ENCODE measurements around the gene FATE1. TPM values are rescaled to one million over a fixed set of nuclear protein-coding genes. Genes with fewer than 3 reads are reported as not detected.

Gene FATE1
- total RNA-seq, 1 experiment from 2014 or later, result 0.49 TPM

DNA sequence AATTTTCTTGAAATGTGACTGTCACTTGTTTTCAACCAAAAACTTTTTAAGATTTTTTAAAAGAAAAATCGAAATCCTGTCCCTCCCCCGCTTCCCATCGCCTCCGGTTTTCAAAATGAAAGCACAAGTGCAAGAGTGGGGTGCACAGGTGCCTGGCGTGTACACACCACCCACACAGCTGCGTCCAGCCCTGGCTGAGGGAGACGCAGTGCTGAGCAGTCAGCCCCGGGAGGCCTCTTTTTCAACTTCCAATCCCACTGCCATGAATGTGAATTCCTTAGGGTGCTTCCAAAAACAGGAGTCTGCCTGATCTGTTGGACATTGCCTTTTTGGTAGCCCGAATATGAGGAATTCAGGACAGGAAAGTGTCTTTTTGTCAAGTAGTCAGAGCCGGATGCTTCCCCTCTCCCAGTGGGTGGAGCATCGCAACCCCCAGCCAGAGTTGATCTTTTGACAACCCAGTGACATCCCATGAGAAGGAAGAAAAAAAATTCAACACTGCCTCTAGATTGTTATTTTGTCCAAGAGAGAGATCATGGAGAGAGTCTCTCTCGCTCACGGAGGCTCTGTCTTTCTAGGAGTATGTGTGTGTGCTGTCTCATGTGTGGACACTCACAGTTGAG is 11.7 kb upstream of the FATE1 start:
- DNase-seq (ENCODE audit: low read depth), result no peak

GRCh38 chrX:151708821-151709220 is 7.0 kb upstream of the FATE1 start:
- no peak for DNase-seq (ENCODE audit: low read depth)

DNA sequence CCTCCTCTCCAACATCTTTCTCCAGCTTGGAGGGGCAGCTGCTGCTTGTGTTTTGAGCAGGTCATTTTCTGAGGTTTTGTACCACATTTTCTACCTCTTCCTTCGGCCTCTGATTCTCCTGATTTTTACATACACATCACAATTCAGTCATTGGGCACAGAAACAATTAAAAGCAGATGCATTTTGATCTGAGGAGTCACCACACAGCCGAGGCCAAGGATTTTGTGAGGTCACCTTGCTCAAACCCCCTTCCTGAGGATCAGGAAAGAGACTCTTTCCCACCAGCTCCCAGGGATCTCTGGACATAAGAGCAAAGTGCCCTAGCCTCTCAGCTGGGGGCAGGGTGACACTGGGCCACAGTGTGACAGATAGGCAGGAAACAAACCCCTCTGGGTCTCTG is 5.4 kb upstream of the FATE1 start:
- no peak for DNase-seq (ENCODE audit: low read depth)

- no peak for DNase-seq (ENCODE audit: low read depth)
Observed at GRCh38 chrX:151711154-151711553, 4.7 kb upstream of the FATE1 start.

- DNase-seq (ENCODE audit: low read depth), result no peak
Observed at GRCh38 chrX:151711787-151712186, 4.0 kb upstream of the FATE1 start.

- no peak for DNase-seq (ENCODE audit: low read depth)
Observed at GRCh38 chrX:151712253-151712652, 3.6 kb upstream of the FATE1 start.

DNA sequence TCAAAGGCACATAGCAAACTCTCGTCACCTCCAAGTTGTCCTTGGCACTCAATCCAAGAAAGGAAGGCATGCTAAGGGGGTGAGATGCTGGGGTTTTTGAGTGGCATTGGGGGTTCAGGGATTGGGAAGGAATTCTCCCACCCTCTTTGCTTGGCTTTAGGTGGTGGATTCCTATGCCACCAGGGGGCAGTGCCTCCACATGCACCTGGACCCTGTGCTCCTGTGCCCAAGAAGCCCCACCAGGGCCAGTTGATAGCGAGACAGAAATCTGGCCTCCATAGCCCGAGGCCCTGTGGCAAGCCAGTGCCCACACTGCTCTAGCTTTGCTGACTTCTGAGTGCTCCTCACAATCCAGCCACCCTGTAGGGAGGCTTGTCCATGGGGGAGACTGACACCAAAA is 2.0 kb upstream of the FATE1 start:
- DNase-seq (ENCODE audit: low read depth), result peak; percentile 53

- DNase-seq (ENCODE audit: low read depth), result no peak
Observed at GRCh38 chrX:151714362-151714761, 1.5 kb upstream of the FATE1 start.

DNA sequence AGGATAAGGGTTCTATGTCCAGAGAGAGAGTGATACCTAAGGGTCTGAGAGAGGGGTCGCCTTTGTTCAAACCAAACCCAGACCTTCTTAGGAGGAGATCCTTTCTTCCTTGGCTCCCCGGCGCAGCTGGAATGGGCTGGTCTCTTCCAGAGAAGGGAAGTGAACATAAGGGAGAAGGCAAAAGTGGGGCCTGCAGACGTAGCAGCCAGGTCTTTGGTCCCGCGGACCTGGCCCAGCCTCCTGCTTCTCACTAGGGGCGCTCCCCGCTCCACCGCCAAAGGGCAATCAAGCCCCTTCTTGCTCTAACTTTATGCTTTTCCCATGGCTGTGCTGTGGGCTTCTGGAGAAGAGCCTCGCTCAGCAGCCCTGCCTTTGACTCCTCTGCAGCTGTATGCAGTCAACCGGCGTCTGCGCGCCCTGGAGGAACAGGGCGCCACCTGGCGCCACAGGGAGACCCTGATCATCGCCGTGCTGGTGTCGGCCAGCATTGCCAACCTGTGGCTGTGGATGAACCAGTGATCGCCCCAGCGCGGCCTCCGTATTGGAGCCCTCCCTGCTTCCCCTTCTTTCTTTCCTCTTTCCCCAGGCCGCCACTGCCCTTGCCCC is 6.5 kb downstream of the FATE1 start:
- DNase-seq (ENCODE audit: low read depth), result no peak

GRCh38 chrX:151723156-151723760 is 7.4 kb downstream of the FATE1 start:
- DNase-seq (ENCODE audit: low read depth), result no peak

- DNase-seq (ENCODE audit: low read depth), result no peak
Observed at GRCh38 chrX:151724563-151725337, 8.9 kb downstream of the FATE1 start.

DNA sequence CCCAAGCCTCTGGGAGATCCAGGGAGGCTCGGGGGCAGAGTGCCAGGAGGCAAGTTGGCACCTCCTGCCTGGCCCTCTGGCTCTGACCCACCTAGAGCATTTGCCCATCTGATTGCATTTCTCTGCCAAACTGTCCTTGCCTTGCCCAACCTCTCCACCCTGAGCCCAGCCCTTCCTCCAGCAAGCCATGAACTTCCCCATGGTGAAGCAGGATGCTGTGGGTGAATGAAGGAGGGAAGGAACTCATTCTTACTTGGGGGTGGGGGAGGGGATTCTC is 9.4 kb downstream of the FATE1 start:
- DNase-seq (ENCODE audit: low read depth), result no peak

- DNase-seq (ENCODE audit: low read depth), result no peak
Observed at GRCh38 chrX:151726751-151727150, 10.9 kb downstream of the FATE1 start.

DNA sequence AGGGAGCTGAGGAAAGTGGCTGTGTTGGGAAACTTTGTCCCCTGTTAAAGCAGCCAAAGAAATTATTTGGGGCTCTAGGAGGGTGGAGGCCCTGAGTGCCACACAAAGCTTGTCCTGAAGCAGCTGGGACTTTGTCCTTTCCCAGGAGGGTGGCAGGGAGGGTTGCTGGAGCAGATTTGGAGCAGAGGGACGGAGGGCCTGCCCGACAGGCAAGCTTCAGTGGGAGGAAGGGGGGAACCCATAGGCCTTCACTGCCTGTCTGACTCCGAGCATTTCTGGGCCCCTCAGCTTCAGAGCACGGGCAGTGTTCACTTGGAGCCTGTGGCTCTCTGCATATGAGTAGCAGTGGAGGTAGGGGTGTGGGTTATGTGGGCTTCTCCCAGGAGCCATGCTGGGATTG is 11.5 kb downstream of the FATE1 start:
- no peak for DNase-seq (ENCODE audit: low read depth)

DNA sequence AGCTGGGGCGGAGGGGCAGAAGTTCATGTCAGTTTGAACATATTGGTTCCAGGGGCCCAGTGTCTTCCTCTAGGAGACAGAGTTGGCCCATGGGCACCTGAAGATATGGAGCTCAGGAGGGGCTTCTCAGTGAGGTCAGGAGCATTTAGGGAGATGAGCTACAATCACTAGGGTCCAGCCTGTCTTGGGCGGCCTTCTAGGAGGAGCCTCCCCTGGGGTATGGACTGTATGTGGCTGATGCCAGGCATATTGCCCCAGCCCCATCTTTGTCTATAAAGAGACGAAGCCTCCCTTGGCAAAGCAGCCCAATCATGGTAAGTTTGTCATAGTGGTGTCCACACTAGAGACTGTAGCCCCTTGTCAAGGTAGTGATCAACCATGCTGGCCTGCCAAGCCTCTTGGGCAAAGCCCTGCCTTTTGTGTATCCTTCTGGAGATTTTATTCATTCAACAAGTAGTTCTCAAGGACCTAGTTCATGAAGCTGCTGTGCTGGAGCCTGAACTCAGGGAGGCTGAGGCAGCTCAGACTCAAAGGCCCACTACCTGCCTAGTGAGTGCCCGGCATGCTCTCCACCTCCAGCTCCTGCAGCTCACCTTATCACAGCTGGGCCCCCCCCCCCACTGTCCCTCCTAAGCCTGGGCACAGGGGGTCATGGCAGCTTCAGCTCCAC is 13.4 kb downstream of the FATE1 start:
- DNase-seq (ENCODE audit: low read depth), result no peak

- DNase-seq (ENCODE audit: low read depth), result no peak
Observed at GRCh38 chrX:151734446-151734845, 18.6 kb downstream of the FATE1 start, which contains the start of gene CNGA2. TSS of gene CNGA2 (plus strand) at chrX:151734746. CDS start at chrX:151738484, 3,738 bp downstream.

GRCh38 chrX:151735219-151735618 is 19.4 kb downstream of the FATE1 start:
- no peak for DNase-seq (ENCODE audit: low read depth)

DNA sequence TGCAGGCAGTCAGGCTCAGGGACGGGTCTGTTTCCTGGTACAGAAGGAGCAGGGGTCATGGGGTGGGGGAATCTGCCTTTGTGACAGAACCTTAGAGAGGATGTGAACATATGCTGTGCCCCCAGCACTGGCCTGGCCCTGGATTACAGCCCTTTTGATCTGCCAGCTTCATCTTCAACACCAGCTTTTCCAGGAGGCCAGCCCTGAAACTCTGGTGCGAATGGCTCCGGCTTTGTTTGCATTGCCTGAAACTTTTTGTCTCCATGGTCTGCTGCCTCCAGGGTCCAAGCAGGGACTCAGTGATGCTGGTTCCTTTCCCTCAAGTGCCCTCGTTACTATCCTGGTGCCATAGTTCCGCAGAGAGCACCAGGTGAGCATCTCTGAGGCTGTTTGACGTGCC is 20.9 kb downstream of the FATE1 start:
- DNase-seq (ENCODE audit: low read depth), result no peak

DNA sequence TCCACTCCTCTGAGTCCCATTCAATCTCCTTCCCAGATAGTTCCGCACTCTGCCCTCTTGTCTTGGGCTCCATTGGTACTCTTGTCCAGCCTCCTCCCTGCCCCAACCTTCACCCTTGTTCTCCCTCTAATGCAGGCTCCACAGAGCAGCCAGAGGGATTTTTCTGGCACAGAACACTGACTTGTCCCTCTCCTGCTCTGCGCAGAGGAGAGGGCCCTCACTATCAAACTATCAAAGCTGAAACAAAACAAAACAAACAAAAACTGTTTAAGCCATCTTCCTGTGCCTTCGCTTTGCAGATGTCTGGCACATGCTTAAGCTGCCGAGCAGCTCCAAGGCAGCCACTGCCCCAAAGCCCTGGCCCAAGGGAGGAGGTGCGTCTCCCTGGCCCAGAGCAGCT is 21.7 kb downstream of the FATE1 start:
- DNase-seq (ENCODE audit: low read depth), result no peak

- DNase-seq (ENCODE audit: low read depth), result no peak
Observed at GRCh38 chrX:151738751-151739150, 22.9 kb downstream of the FATE1 start.

- no peak for DNase-seq (ENCODE audit: low read depth)
Observed at GRCh38 chrX:151741606-151742005, 25.8 kb downstream of the FATE1 start.

GRCh38 chrX:151742311-151742710 is 26.5 kb downstream of the FATE1 start:
- no peak for DNase-seq (ENCODE audit: low read depth)

Data from M059J (cell line).